ENCODE results near the gene FIG4. TPM values are rescaled to one million over a fixed set of nuclear protein-coding genes. Genes with fewer than 3 reads are reported as not detected.

FIG4 gene
- total RNA-seq, 1 donor from 2014 or later: 25.7 TPM

DNA sequence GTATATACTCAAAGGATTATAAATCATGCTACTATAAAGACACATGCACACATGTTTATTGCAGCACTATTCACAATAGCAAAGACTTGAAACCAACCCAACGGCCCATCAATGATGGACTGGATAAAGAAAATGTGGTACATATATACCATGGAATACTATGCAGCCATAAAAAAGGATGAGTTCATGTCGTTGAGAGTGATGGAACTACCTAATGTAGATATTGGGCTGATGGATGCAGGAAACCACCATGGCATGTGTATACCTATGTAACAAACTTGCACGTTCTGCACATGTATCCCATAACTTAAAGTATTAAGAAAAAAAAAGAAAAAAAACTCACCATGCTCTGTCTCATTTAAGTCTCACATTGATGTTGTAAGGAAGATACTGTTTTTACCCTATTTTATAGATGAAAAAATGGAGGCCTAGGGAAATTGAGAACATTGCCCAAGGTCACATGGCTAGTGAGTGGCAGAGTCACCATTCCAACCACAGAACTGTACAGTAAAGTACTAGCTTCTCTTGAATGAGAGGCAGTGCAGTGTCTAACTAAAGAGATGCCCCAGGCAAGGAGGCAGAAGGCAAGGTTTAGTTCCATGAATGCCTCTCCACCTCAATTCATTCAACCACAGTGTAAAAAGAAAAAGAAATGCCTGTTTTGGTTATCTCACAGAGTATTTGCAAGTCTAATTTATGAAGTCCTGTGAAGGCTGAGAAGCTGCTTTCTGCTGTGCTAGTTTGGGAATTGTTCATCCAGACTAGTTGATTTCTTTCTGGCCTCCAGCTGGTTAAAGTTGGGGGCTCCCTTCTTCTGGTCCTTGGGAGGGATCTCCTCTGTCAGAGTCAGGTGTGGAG is 68.2 kb downstream of the FIG4 start:
- DNase-seq (ENCODE audit: low read depth): peak; percentile 2

DNA sequence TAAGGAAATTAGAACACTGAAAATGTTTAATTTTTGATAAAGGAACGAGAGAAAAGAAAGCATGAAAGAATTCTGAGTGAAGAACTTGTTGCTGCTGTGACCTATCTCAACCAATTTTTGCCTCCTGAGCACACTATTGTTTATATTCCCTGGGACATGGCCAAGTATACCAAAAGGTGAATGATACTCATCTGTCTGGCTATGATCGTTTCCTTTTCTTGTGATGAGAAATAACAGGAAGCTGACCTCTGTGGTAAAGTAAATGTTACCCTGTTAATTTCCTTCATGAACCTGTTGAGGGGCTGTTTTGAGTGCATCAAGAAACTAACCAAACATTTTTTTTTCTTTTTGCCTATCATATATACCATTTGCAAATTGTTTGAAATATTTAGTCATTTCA is 69.1 kb downstream of the FIG4 start:
- peak; percentile 18 for DNase-seq (ENCODE audit: low read depth)

DNA sequence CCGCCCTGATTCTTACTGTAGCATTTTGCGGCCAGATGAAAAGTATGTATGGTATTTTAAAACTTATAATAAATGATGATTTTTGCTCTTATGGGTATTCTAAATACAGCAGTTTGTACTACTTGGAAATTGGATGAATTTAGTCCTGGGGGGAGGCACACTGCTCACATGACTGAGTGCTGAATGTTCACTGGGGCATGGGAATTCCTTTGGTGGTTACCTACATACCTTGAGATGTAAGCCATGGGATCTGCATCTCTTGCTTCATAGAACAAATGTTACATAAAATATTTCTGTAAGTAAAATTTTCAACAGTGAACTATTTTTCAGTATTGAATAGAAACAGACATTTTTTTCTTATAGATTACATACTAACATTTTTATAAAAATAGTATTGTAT is 71.1 kb downstream of the FIG4 start:
- peak; percentile 59 for DNase-seq (ENCODE audit: low read depth)

DNA sequence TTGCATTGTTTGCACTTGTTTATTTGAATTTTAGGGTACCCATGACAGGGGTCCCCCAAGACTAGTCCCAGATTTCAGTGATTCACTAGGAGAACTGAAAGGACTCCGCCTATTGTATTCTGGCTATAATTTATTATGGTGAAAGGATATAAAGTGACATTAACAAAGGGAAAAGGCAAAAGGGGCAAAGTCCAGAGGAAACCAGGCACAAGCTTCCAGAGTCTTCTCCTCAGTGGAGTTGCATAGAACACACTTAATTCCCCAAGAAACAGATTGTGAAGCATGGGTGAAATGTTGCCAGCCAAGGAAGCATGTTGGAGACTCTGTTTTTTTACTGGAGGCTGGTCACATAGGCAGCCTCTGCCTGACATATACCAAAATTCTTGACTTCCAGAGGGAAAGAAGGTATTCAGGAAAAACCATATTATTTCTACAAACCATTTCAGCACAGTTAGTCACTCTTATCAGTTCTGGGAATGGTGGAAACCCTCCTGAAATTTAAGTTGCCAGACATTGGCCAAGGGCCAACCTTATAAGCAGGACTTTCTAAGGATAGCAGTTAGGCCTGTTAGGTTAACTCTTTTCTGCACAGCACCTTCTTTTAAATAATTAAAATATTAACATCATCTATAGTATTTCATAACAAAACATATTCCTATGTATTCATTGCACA is 71.8 kb downstream of the FIG4 start:
- peak; percentile 4 for DNase-seq (ENCODE audit: low read depth)

DNA sequence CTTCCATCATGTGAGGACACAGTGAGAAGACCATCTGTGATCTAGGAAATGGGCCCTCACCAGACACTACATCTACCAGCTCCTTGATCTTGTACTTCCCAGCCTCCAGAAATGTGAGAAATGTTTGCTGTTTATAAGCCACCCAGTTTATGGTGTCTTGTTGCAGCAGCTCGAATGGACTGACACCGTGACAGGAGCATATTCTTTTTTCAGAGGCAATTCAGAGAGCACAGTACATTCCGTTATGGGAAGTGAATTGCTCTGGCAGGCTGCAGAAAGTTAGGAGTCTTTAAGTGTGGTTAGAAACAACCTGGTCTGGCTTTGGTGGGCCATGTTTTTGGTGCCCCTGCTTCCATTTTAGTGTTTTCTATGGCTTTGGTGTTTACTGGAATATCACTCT is 75.1 kb downstream of the FIG4 start:
- no peak for DNase-seq (ENCODE audit: low read depth)

DNA sequence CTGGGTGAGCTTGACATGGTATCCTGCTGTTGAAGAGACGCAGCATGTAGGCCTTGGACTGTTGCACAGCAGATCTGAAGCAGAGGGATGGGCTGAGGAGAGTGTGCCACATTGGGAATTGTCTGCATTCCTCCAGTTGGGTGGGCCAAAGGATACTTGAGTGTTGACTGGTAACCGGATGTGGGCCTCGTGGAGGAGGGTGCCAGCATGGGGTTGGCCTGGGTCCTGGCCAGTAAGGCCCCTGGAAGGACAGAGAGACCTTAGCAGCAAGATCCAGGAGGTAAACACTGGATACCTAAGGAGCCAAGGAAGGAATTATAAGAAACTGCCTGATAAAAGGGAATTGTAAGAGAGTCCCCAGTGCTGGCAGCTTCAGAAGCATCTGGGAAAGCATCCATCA is 76.9 kb downstream of the FIG4 start:
- no peak for DNase-seq (ENCODE audit: low read depth)

DNA sequence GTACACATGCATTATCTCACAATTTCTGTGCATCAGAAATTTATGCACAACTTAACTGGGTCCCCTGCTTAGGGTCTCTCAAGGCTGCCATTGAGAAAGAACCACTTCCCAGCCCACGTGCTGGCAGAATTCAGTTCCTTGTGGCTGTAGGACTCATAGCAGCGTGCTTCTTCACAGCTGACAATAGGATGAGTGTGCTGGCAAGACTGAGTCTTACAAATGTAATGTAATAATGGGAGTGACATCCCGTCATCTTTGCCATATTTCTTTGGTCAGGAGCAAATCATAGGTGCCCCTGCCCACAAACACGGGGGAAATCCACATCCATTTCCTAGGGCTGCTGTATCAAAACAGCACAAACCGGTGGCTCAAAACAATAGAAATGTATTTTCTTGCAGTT is 77.4 kb downstream of the FIG4 start:
- no peak for DNase-seq (ENCODE audit: low read depth)

DNA sequence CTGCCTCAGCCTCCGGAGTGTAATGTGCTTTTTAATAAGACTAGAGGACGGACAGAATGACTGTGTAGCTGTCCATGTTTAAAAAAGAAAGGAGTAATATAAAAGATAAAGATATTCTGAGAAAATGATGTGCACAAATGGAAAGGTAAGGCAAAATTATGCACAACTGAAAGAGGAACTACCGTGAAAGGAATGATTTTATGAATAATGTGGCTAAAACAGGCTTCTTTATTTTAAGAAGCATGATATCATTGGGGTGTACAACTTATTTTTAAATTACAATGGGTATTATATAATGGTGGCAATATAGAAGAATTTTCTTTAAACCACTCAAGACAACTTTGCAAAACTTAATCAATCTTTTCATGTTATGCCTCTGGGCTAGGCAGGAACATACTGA is 78.1 kb downstream of the FIG4 start:
- DNase-seq (ENCODE audit: low read depth): no peak

DNA sequence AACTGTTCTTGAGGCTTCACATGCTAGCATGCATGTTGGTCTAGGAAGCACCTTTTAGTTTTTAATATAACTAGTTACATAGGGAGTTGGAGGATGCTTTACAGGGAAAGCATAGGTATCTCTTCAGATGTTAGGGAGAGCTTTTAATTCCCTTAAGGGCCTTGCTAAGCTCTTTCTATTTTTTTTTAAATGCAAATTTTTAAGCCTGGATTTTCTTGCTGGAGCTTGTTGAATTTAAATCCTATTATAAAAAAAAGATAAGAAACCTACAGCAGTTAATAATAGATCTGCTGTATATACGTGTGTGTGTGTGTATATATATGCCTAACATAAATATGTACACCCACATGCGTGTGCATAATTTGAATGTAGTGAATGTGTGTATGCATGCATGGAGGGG is 79.0 kb downstream of the FIG4 start:
- no peak for DNase-seq (ENCODE audit: low read depth)

DNA sequence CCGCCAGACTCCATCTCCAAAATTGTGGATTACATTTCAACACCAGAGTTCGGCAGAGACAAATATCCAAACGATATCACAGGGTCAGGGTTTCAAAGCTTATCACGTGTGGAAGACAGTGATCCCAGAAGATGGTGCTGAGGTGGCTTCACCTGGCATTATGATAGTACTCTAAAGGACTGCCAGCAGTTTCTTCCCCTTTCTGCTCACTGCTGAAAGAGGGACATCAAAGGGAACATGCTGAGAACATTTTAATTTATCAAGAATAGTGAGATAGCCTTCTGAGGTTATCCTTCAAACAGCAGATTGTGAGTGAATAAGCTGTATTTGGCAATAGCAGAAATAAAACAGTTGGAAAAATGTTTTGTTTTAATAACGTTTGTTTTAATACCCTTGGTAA is 79.7 kb downstream of the FIG4 start:
- no peak for DNase-seq (ENCODE audit: low read depth)

DNA sequence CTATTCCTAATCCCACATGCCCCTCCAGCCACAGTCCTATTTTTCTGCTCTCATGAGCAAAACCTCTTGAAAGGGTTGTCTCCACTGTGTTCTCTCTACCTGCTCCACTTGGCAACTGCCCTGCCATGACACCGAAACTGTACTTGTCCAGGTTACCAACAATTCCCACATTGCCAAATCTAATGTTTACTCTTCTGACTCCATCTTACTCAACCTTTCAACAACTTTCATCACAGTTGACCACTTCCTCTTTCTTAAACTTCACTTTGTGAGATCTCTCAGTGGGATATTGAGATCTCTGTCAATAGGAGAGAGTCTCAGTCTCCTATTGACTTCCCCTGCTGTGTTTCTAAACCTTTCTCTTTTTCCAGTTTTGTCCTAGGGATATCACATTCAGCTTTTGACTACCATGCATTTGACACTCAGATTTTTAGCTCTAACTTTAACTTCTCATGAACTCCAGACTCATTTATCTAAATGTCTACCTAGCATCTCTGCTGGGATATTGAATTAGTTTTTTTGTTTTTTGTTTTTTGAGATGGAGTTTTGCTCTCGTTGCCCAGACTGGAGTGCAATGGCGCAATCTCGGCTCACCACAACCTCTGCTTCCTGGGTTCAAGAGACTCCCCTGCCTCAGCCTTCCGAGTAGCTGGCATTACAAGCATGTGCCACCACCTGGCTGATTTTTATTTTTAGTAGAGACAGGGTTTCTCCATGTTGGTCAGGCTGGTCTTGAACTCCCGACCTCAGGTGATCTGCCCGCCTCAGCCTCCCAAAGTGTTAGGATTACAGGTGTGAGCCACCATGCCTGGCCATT is 81.1 kb downstream of the FIG4 start:
- peak; percentile 57 for DNase-seq (ENCODE audit: low read depth)

DNA sequence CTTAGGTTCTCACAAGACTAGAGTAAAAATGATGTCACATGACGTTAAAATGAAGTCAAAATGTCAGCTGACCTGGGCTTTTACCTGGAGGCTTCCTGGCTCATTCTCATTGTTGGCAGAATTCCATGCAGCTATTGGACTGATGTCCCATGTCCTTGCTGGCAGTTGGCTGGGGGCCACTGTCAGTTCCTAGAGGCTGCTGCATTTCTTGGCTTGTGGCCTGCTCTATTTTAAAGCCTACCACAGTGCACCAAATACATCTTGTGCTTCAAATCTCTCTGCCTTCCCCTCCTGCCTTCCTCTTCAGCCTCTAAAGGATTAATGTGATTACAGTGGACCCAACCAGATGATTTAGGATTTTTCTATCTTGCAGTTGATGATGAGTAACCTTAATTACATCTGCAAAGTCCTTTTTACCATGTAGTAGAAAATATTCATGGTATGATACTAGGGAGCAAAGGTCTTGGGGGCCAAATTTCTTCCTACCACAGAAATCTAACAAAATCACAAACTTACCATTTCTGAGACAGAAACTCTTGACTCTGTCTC is 81.9 kb downstream of the FIG4 start:
- DNase-seq (ENCODE audit: low read depth): peak; percentile 11

DNA sequence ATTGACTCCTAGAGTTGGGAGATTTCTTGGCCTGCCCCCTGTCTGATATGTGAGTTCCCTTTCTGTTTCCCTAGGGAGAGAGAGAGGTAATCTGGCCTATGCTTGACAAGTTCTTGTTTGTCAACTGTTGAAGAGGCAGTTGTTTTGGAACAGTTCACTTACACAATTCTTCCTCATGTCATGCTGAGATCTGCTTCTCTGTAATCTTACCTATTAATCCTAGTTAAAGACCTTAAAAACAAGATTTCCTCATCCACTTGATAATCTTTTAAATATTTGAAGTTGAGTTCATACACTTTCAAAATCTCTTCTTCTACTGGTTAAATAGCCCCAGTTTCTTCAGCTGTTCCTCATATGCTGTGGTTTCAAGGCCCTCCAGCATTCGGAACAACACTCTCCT is 89.9 kb downstream of the FIG4 start:
- DNase-seq (ENCODE audit: low read depth): no peak

DNA sequence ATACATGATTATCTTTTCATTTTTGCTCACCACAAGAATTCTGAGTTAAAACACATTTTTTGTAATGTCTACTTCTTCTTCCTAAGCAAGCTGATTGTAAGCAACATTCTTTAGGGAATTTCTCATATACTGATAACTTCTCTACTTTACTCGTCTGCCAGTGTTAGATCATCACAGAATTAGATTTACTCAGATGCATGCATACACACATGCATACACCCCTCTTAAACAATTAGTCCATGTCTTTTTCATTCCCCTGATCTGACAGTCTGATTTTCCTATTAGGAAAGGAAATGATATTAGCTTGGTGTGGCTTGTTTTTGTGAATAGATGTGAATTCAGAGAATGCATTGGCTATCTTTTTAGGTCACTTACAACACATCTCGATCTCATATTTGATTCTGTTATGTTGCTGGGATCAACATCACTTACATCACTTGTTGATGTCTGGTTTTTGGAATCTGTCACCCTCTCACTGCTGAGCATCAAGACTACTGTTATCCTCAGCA is 91.4 kb downstream of the FIG4 start:
- DNase-seq (ENCODE audit: low read depth): no peak

DNA sequence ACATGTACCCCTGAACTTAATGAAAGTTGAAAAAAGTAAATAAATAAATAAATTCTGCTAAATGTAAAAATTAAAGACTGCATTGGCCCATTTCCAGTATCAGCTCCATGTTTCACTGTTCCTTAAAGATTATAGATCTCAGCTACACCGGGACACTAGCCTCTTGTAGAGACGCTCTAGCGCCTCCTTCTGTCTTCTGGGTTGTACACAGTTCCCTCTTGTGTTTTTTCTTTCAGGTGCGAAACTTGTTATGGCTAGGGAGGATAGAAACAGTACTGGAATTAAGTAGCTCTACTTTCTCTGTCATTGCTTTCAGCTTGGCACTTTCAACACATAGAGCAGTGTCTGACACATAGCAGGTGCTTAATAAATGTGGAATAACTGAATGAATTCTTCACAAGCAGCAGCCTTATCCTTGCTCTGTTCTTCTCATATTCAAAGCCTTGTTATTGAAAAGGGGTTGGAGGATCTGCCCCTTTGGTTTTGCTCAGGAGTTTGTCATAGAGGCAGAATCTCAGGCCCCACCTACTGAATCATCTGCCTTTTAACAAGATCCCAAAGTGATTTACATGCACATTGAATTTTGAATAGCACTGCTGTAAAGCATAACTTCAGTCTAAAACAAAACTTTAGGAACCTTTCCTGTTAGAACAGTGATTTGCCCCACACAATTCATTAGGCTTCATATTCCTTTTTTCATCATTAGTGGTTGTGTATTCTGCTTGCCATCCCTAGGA is 92.3 kb downstream of the FIG4 start:
- DNase-seq (ENCODE audit: low read depth): peak; percentile 11

DNA sequence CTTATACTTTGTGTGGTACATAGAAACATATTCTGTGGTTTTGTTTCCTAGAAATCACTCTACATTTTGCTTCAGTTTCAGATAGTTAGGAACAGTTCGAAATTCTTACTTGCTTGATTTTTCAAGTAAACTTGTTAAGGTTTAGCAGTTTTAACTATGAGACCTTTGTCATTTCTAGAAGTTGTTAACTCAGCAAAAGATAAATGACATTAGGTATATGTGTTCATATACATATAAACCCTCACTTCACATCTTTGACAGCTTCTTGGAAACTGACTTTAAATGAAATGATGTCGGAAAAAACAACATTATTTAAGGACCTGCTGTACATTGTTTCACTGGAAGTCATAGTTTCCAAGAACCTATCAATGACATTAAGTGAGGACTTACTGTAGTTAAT is 96.2 kb downstream of the FIG4 start:
- DNase-seq (ENCODE audit: low read depth): no peak

DNA sequence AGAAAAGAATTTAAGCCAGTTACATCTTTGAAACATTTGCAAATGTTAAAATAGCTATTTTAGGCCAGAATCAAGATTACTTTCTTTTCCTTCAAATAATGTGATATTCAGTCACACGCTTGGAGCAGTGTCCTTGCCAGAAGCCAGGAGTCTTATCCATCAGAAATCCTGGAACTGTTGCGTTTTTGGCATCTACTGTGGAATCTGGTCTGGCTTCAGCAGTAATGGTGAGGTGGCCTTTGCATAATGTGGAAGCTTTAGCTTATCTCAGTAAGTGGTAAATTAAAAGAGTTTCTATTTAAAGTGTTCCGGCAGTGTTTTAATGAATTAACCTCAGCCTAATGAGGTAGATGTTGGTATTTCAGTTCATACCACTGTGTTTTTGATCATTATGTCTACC is 97.6 kb downstream of the FIG4 start:
- no peak for DNase-seq (ENCODE audit: low read depth)

DNA sequence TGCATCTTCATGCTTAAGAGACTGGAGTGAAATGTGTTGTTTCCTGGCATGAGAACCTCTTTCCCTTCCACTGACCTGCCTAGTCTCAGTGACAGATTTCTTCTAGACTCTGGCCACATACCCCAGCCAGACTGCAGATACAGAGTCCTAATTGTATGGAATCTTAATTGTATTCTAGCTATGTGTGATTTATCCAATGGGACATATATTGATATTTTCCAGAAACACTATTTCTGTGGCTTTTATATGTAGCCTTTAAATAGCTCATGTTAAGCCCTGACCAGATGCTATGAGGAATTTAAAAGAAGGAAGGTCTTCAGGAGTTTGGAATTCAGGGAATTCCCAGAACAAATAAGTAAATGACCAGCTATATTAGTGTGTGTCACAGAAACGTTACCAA is 99.0 kb downstream of the FIG4 start:
- peak; percentile 69 for DNase-seq (ENCODE audit: low read depth)

DNA sequence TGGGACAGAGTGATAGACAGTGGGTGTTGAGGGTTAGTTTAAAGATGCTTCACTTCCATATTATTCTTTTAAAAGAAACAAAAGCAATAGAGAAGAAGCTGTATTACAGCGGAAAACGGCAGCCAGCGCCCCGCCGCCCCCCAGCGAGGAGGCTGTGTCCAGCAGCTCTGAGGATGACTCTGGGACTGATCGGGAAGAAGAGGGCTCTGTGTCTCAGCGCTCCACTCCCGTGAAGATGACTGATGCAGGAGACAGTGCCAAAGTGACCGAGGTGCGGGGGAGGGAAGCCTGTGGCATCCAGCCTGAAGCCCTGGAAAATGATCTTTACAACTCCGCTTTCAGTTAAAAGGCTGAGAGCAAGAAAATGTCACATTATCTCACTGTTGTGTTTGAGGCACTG is 100.2 kb downstream of the FIG4 start:
- DNase-seq (ENCODE audit: low read depth): no peak

DNA sequence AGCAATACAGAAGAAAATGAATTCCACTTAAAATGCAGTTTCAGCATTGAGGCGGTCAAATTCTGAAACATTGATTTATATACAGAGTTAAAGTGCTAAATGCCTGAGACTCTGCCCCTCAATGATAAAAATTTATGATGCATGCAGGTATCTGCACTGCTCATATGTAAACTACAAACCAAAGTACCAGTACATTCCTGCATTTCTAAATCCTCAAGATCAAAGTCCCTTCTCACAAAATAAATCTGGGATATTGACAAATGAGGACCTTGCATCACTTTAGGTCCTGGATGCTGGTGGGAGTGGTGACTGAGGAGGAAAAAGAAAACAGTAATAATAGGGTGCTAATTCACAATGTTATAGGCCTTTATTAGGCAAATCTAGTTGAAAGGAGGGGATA is 101.9 kb downstream of the FIG4 start:
- peak; percentile 77 for DNase-seq (ENCODE audit: low read depth)

DNA sequence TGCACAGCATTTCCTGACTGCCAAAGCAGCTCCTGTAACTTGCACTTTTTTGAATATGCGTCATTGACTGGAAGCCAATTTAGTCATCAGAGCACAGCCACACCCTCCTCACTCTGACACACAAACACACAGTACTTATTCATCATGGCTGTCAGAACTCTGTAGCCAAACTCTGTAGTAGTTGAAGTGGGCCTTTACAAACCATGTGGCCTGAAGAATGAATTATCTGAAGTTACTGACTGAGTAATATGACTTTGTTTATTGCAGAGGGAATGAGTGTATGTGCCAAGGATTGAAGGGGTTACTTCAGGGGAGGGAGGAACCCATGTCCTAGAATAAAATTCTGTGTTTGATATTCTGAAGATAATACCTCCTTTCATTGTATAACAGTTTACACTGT is 102.7 kb downstream of the FIG4 start:
- peak; percentile 96 for DNase-seq (ENCODE audit: low read depth)

All from renal cortical epithelial cell (primary cell).